Gastroesophageal sphincter (tissue), 4 donors: Measurements from ENCODE around the gene AFG1L. TPM values are rescaled to one million over a fixed set of nuclear protein-coding genes. Genes with fewer than 3 reads are reported as not detected.

ENCODE experiments used
- ATAC-seq: fragments of 150-250 bp; one replicate; pipeline ENCODE4 v1.9.1; 2016; ENCODE audit warnings: mild to moderate bottlenecking, moderate library complexity
- H3K27ac ChIP-seq, 4 donors: fragments of 200-600 bp; sonication (generic) in 3 of 4; 1 replicate in 3 of 4; 2 replicates in 1 of 4; pipeline ENCODE4 v1.5.1; 2016 to 2019
- H3K27me3 ChIP-seq: fragments of 200-600 bp; sonication (generic); one replicate; pipeline ENCODE4 v1.5.1; 2019
- H3K36me3 ChIP-seq, 2 donors: fragments of 200-600 bp; sonication (generic); one replicate each; pipeline ENCODE4 v1.5.1; 2019; ENCODE audit warnings: control low read depth in 1 of 2
- H3K4me1 ChIP-seq, 3 donors: fragments of 200-600 bp; sonication (generic); 1 replicate in 2 of 3; 2 replicates in 1 of 3; pipeline ENCODE4 v1.5.1; 2016 to 2019; ENCODE audit warnings: control low read depth in 2 of 3
- H3K4me3 ChIP-seq, 2 donors: fragments of 200-600 bp; sonication (generic); one replicate each; pipeline ENCODE4 v1.5.1; 2019; ENCODE audit warnings: mild to moderate bottlenecking in 1 of 2, moderate library complexity in 1 of 2
- H3K9me3 ChIP-seq, 3 donors: fragments of 200-600 bp; sonication (generic); one replicate each; pipeline ENCODE4 v1.5.1; 2017 to 2019; ENCODE audit warnings: control low read depth in 2 of 3
- EP300 ChIP-seq: sonication (generic); formaldehyde crosslinking; IDR thresholded peaks from one replicate; pipeline ENCODE4 v1.6.1; 2017; ENCODE audit warnings: antibody characterized with exemption, mild to moderate bottlenecking
- POLR2A ChIP-seq, 2 donors: fragments of 450-650 bp; IDR thresholded peaks; one replicate each; pipeline ENCODE4 v1.6.1; 2017; ENCODE audit warnings: antibody characterized with exemption in 2 of 2, mild to moderate bottlenecking in 2 of 2, moderate library complexity in 1 of 2
- POLR2AphosphoS5 ChIP-seq: sonication (generic); formaldehyde crosslinking; IDR thresholded peaks from one replicate; pipeline ENCODE4 v1.6.1; 2017; ENCODE audit warnings: antibody characterized with exemption
- WGBS, 2 donors: methylation state at CpG; one replicate each; pipeline ENCODE4 v1.1.5; 2018; ENCODE audit warnings: low coverage in 1 of 2; 5-methylcytosine and 5-hydroxymethylcytosine counted together
- total RNA-seq, 4 donors: library from RNA; depleted of rRNA; stranded (reverse); fragments of >200 nt; gene quantifications; one replicate each; pipeline ENCODE4 v1.1.0, GENCODE V29; 2016
- TF ChIP-seq, protein P1 (sequence below), 4 experiments: fragments of 200-600 bp in 2 of 4; fragments of 450-650 bp in 2 of 4; sonication (generic) in 1 of 4; IDR thresholded peaks; one replicate each; pipeline ENCODE4 v1.5.1; 2017 to 2019; ENCODE audit warnings: antibody characterized with exemption in 4 of 4, mild to moderate bottlenecking in 2 of 4, moderate library complexity in 2 of 4

The AFG1L gene
- total RNA-seq, 4 donors from 2014 or later = 1.6 to 7.6 (median 5.7) TPM

DNA sequence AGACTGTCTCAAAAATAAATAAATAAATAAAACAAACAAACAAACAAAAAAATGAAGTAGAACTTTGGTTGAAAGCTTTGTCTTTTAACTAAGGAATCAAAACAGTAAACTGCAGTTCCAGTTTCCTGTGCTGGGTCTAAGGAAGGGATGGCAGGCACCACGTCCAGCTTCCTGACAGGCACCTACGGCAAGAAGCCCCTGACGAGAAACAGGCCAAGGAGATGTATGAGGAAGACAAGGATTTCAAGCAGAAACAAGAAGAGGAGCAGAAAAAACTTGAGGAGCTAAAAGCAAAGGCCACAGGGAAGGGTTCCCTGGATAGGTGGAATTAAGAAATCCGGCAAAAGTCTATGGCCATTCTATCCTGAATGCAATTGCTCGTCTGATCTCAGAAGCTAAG, 42.8 kb upstream of the AFG1L start:
- H3K9me3 ChIP-seq = no peaks in the 10 kb centered on the region
- H3K36me3 ChIP-seq = peaks cover 0 to 2% of the 10 kb centered on the region in 2 donors
- ATAC-seq = no peak
- no peak for TF ChIP-seq EP300
- no peak for TF ChIP-seq POLR2A (IDR thresholded peaks at IDR 0.05)
- TF ChIP-seq POLR2AphosphoS5 = no peak
- TF ChIP-seq, protein P1, sequence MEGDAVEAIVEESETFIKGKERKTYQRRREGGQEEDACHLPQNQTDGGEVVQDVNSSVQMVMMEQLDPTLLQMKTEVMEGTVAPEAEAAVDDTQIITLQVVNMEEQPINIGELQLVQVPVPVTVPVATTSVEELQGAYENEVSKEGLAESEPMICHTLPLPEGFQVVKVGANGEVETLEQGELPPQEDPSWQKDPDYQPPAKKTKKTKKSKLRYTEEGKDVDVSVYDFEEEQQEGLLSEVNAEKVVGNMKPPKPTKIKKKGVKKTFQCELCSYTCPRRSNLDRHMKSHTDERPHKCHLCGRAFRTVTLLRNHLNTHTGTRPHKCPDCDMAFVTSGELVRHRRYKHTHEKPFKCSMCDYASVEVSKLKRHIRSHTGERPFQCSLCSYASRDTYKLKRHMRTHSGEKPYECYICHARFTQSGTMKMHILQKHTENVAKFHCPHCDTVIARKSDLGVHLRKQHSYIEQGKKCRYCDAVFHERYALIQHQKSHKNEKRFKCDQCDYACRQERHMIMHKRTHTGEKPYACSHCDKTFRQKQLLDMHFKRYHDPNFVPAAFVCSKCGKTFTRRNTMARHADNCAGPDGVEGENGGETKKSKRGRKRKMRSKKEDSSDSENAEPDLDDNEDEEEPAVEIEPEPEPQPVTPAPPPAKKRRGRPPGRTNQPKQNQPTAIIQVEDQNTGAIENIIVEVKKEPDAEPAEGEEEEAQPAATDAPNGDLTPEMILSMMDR (IDR thresholded peaks at IDR 0.05) = no peak
- 79 to 88% methylated on average over 4 to 5 of the region's 5 CpGs for WGBS, 2 donors
- H3K27me3 ChIP-seq = no peaks in the 10 kb centered on the region
- no peak overlapping the region for H3K27ac ChIP-seq
- no peak overlapping the region for H3K4me3 ChIP-seq
- peaks cover 0 to 75% (median under 1%) of the 10 kb centered on the region in 3 donors for H3K4me1 ChIP-seq

DNA sequence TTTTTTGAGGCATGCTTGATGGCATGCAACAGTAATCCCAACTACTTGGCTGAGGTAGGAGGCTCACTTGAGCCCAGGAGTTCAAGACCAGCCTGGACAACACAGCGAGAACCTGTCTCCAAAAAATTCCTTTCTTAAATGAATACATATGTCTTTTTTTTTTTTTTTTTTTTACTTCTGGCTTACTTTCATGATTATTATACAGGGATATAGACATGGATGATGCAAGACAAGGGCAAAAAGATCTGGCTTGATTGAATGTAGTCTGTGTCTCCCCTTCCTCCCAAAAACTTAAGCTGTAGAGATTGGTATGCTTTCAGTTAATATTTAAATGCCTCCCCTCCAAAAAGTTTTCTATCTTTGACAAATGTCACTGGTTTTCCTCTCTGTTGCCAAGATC, 41.6 kb upstream of the AFG1L start:
- Histone ChIP-seq H3K4me1 (peaks cover 0 to 87% (median 5%) of the 10 kb centered on the region in 3 donors), H3K9me3 (no peaks in the 10 kb centered on the region), H3K36me3 (peaks cover 0 to 5% of the 10 kb centered on the region in 2 donors), H3K27me3 (no peaks in the 10 kb centered on the region), H3K27ac (no peak overlapping the region), H3K4me3 (no peak overlapping the region)
- TF ChIP-seq POLR2A (IDR thresholded peaks at IDR 0.05) (no peak), EP300 (no peak), POLR2AphosphoS5 (no peak)
- TF ChIP-seq, protein P1 (IDR thresholded peaks at IDR 0.05) = no peak
- no peak for ATAC-seq
- 91 to 100% methylated on average over 1 of the region's 1 CpG for WGBS, 2 donors

DNA sequence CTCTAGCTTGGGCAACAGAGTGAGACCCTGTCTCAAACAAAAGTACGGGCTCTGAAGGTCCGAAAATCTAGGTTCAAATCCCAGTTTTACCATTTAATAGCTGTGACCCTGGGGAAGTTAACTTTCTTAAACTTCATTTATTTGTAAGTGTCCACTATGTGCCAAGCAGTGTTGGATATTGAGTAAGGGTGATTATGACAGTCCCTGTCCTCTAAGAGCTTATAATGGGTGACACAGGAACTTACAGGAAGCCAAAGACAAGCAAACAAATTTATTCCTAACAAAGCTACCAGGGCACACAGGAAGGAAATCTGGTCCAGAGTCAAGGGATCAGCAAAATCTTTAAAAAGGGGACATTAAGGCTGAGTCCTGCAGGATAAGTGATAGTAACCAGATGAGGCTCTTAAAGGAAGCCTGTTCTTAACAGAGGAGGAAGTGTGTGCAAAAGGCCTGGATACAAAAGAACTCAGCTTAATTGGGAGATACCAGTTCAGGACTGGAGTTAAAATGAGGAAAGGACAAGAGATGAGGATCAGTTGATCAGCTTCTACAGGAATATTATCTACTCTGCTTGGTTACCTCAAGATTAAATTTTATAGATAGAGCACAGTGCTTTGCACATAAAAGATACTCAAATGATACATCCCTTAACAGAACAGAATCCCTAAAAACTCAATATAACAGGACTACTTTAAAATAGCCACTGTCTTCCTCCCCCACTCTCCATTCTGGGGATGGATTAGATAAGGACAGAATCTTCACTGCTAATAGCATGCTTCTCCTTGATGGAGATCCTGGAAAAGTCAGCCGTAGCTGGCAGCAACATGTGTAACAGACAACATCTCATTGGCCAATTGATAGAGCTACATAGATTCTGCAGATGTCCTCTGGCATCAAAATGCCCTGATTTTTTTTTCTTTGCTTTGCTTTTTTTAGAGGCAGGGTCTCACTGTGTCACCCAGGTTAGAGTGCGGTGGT, 40.1 kb upstream of the AFG1L start:
- TF ChIP-seq, protein P1 (IDR thresholded peaks at IDR 0.05) = no peak
- no peak for TF ChIP-seq EP300
- no peak for TF ChIP-seq POLR2AphosphoS5
- no peak for TF ChIP-seq POLR2A (IDR thresholded peaks at IDR 0.05)
- ATAC-seq = peak; percentile 28
- H3K4me1 ChIP-seq = peaks cover 0 to 90% (median 9%) of the 10 kb centered on the region in 3 donors

DNA sequence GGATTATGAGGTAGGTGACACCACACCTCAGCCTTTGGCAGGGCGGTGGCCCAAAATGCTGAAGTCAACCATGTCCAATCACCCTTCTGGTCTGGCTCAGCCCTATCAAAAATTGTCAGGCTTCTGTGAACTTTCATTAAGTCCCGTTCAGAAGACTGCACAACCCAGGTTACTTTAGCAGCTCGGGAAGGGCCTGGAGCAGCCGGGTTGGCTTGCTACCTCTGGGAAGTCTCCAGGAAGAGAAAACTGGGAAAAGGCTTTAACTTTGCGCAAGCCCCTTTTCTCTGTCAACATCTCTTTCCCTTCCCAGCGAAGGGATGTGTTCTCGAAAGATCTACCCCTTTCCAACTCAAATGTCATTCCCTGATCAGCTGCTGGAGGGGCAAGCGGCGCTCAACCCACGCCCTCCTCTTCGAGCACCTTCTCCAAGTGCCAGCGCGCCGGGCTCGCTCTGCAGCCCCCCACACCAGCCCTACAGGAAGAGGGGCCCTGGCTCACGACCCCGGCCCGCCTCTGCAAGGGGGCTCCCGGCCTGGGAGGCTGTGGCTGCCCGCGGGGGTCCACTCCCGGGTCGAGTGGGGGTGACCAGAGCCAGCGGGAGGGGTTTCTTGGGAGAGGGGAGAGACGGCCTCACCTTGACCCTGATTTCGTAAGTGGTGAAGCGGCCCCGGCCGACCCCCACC, 34.6 kb upstream of the AFG1L start:
- H3K4me3 ChIP-seq = peak overlapping the region; percentile 67 to 84
- peak overlapping the region; percentile 78 to 99 (median 96) for H3K27ac ChIP-seq
- peaks cover 0 to 5% of the 10 kb centered on the region in 2 donors for H3K36me3 ChIP-seq
- TF ChIP-seq POLR2AphosphoS5 (peak; percentile 8), EP300 (no peak)
- TF ChIP-seq, protein P1 (IDR thresholded peaks at IDR 0.05) = no peak
- 0% methylated on average over 2 to 8 of the region's 29 CpGs for WGBS, 2 donors
- H3K9me3 ChIP-seq = no peaks in the 10 kb centered on the region
- peaks cover 0 to 54% (median 9%) of the 10 kb centered on the region in 3 donors for H3K4me1 ChIP-seq
- H3K27me3 ChIP-seq = no peaks in the 10 kb centered on the region
- ATAC-seq = peak; percentile 10

More for the DNA sequence above, 40.1 kb upstream of the AFG1L start:
- Histone ChIP-seq H3K9me3 (no peaks in the 10 kb centered on the region), H3K27ac (no peak overlapping the region), H3K4me3 (no peak overlapping the region), H3K27me3 (no peaks in the 10 kb centered on the region), H3K36me3 (peaks cover 0 to 5% of the 10 kb centered on the region in 2 donors)
- WGBS, 2 donors = 25 to 89% methylated on average over 1 to 3 of the region's 4 CpGs
